NT2/D1 (cell line): ENCODE data around the gene EPN2.
"Not testable (repeated sequence)": the region's sequence is repeated elsewhere in the genome, so short reads cannot be mapped to it uniquely, and the experiment has no call there.

Experiments
- DNase-seq: peaks from one replicate; pipeline ENCODE4 v3.0.0-alpha.2; 2011; ENCODE audit warnings: low read depth, low spot score
- H3K27me3 ChIP-seq: 2 replicates; pipeline ENCODE4 v1.6.0; 2011; ENCODE audit warnings: mild to moderate bottlenecking; ENCODE audit not compliant: insufficient read length, insufficient read depth
- H3K36me3 ChIP-seq: 2 replicates; pipeline ENCODE4 v1.6.1; 2011; ENCODE audit warnings: mild to moderate bottlenecking, low read length, mixed read lengths; ENCODE audit not compliant: insufficient read depth, insufficient read length
- H3K4me1 ChIP-seq: 2 replicates; pipeline ENCODE4 v1.5.1; 2011; ENCODE audit not compliant: insufficient read depth, insufficient read length
- H3K4me3 ChIP-seq: 2 replicates; pipeline ENCODE4 v1.5.1; 2011; ENCODE audit warnings: low read depth; ENCODE audit not compliant: insufficient read length
- H3K9ac ChIP-seq: 2 replicates; pipeline ENCODE4 v1.6.0; 2011; ENCODE audit warnings: low read depth; ENCODE audit not compliant: insufficient read length
- H3K9me3 ChIP-seq: 2 replicates; pipeline ENCODE4 v1.5.1; 2011; ENCODE audit warnings: mild to moderate bottlenecking, low read length; ENCODE audit not compliant: insufficient read depth

Gene EPN2

DNA sequence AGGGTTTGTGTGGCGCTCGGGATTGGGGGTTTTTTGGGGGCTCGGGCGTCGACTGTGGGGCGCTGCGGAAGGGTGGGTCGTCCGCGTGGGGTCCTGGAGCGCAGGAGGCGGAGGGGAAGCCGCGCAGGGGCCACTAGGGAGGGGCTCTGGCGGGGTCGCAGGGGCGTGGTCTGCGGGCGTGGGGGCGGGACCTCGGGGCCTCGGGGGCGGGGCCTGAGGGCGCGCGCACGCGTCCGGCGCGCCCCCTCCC lies at the start of gene EPN2:
TSS of gene EPN2 (plus strand) at position 228 of the 250 bp plus-strand sequence. CDS start 45,754 bp downstream, outside the sequence.
- Histone ChIP-seq H3K9ac (peak within 1 kb of the TSS; percentile 89), H3K4me3 (peak within 1 kb of the TSS; percentile 84)
- not testable (repeated sequence) for H3K9me3 ChIP-seq, DNase-seq, H3K36me3 ChIP-seq, H3K4me1 ChIP-seq, H3K27me3 ChIP-seq

DNA sequence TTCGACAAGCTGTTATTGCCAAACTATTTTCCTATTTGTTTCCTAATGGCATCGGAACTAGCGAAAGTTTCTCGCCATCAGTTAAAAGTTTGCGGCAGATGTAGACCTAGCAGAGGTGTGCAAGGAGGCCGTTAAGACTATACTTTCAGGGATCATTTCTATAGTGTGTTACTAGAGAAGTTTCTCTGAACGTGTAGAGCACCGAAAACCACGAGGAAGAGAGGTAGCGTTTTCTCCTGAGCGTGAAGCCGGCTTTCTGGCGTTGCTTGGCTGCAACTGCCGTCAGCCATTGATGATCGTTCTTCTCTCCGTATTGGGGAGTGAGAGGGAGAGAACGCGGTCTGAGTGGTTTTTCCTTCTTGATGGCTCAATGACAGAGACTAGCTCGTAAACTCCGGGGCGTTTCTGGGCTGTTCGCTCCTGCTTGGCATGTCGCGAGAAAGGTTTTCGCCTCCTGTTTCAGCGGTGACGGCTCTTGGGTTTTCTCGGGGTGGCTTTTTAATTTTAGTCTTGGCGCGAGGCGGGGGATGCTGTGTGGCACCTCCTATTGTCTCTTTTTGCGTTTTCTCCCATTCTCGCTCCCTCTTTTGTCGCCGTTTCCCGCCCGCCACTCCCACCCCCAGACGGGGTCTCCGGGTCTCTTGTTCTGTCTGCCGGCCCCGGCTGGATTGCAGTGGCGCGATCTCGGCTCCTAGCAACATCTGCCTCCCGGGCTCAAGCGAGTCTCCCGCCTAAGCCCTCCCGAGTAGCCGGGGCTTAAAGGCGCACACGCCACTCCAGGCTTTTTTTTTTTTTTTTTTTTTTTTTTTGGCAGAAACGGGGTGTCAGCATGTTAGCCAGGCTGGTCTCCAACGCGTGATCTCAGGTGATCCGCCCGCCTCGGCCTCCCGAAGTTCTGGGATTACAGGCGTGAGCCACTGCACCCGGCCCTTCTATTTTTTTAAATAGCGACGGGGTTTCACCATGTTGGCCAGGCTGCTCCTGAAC lies 49.0 kb upstream of the EPN2 start:
- not testable (repeated sequence) for H3K4me3 ChIP-seq, H3K4me1 ChIP-seq, H3K36me3 ChIP-seq, H3K27me3 ChIP-seq, H3K9ac ChIP-seq, DNase-seq, H3K9me3 ChIP-seq

DNA sequence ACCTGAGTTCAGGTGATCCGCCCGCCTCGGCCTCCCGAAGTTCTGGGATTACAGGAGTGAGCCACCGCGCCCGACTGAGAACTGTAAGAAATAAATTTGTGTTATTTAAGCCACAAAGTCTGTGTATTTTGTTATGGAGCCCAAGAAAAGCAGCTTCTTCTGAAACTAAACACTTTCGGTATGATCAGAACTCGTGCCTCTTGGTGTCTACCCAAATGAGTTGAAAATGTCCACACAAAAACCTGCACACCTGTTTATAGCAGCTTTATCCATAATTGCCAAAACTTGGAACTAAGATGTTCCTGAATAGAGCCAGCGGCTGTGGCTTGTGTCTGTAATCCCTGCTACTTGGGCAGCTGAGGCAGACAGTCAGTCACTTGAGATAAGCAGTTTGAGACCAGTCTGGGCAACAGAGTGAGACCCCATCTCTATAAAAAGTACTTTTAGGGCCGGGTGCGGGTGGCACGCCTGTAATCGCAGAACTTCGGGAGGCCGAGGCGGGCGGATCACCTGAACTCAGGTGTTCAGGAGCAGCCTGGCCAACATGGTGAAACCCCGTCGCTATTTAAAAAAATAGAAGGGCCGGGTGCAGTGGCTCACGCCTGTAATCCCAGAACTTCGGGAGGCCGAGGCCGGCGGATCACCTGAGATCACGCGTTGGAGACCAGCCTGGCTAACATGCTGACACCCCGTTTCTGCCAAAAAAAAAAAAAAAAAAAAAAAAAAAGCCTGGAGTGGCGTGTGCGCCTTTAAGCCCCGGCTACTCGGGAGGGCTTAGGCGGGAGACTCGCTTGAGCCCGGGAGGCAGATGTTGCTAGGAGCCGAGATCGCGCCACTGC lies 48.1 kb upstream of the EPN2 start:
- H3K27me3 ChIP-seq, H3K9ac ChIP-seq, H3K9me3 ChIP-seq, H3K4me3 ChIP-seq, H3K36me3 ChIP-seq, DNase-seq, H3K4me1 ChIP-seq: not testable (repeated sequence)

DNA sequence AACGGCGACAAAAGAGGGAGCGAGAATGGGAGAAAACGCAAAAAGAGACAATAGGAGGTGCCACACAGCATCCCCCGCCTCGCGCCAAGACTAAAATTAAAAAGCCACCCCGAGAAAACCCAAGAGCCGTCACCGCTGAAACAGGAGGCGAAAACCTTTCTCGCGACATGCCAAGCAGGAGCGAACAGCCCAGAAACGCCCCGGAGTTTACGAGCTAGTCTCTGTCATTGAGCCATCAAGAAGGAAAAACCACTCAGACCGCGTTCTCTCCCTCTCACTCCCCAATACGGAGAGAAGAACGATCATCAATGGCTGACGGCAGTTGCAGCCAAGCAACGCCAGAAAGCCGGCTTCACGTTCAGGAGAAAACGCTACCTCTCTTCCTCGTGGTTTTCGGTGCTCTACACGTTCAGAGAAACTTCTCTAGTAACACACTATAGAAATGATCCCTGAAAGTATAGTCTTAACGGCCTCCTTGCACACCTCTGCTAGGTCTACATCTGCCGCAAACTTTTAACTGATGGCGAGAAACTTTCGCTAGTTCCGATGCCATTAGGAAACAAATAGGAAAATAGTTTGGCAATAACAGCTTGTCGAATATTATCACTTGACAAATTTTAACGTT lies 47.3 kb upstream of the EPN2 start:
- not testable (repeated sequence) for H3K4me1 ChIP-seq, H3K4me3 ChIP-seq, H3K27me3 ChIP-seq, H3K9me3 ChIP-seq, H3K9ac ChIP-seq, H3K36me3 ChIP-seq, DNase-seq

DNA sequence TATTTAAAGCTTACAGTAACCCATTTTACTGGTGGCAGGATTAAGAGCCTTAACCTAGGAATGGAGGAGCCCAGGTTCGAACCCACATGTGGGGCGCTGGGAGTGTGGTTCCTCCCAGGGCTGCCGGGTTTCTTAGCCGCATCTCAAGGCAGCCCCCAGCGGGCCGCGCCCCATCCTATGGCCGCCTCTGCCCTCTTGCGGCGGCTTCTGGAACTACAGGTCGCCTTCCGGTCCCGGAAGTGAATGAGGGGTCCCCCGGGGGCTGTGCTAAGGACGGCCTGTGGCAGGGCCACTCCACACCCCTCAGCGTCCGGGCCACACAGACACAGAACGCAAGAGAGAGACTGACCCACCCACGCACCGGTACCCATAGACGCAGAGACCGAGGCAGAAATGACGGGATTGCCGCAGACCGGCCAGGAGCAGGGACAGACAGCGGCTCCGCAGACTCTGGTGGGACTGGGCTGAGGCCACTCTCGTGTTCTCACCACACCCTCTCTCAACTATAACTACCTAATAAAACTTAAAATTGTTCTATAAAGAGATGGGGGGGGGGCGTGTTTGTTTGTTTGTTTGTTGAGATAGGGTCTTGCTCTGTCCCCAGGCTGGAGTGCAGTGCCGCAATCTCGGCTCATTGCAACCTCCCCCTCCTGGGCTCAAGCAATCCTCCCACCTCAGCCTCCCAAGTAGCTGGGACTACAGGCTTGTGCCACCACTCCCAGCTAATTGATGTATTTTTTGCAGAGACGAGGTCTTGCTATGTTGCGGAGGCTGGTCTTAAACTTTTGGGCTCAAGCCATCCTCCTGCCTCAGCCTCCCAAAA lies 40.6 kb upstream of the EPN2 start:
- not testable (repeated sequence) for H3K9ac ChIP-seq, H3K36me3 ChIP-seq, H3K4me1 ChIP-seq, H3K4me3 ChIP-seq, H3K27me3 ChIP-seq, DNase-seq, H3K9me3 ChIP-seq

DNA sequence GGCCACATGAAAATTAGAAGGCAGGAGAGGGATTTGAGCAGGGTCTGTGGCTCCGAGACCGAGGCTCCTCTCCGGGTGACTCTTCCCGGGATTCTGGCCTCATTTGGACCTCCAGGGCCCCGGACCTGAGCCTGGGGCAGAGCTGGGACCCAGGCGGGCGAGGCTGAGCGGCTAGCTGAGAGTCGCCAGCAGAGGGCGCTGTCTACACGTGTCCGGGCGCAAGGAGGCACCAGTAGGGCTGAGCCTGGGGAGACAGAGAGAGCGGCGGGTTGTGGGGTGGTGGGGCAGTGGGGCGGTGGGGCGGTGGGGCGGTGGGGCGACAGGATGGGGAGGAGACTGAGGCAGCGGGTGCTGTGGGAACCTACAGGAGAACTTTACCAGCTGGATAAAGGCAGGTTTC lies 34.7 kb upstream of the EPN2 start:
- not testable (repeated sequence) for H3K4me1 ChIP-seq, H3K9ac ChIP-seq, H3K36me3 ChIP-seq, H3K4me3 ChIP-seq, H3K27me3 ChIP-seq, DNase-seq, H3K9me3 ChIP-seq

DNA sequence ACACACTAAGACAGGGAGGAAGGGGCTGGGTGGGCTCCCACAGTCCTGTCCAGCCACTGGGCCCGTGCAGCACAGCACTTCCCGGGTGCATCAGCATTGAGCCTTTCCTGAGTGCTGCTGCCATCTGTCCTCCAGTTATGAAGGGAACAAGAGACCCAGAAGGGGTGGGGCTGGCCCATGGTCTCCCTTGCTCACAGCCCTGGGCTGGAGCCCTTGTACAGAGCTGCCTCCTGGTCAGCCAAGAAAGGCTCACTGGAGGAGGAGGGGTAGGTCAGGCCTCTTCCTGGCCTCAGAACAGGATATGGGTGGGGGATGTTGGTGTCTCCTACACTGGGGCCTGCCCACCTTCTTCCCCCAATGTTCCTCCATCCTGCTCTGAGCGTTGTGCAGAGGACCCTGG lies 33.7 kb upstream of the EPN2 start:
- not testable (repeated sequence) for H3K9ac ChIP-seq, H3K36me3 ChIP-seq, H3K4me1 ChIP-seq, H3K4me3 ChIP-seq, DNase-seq, H3K9me3 ChIP-seq, H3K27me3 ChIP-seq

DNA sequence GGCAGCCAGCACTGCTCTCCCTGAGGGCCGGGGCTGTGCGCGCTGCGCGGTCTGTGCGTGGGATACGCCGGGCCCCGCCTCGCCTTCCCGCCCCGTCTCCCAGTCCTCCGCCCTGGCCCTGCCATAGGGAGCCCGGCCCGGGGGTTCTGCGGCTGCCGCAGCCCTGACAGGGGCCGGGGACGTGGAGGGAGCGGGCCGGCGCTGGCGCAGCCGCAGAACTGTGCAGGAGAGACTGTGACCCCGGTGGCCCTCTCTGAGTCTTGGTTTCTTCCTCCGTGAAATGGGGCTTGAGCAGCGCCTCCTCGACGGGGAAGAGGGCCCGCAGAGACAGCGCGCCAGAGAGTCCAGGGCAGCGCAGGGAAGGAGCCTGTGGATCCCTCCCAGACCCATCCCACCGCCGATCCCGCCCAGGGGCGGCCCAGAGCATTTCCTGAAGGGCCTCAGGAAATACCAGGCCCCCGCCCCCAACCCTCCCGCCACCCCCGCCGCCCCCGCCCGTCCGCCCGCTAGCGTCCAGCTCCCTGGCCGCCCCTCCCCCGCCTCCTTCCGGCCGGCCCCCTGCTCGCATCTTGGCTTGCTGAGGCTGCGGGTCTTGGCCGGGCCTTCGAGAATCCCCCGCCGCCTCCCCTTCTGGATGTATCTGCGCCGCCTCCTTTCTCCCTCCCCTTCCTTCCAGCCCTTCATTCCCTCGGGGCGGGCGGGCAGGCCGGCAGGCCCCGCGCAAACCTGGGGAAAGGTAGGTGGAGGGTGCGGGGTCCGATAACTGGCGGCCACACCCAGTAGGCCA lies 21.9 kb upstream of the EPN2 start:
- not testable (repeated sequence) for H3K27me3 ChIP-seq, DNase-seq, H3K36me3 ChIP-seq, H3K4me3 ChIP-seq, H3K4me1 ChIP-seq, H3K9me3 ChIP-seq, H3K9ac ChIP-seq

DNA sequence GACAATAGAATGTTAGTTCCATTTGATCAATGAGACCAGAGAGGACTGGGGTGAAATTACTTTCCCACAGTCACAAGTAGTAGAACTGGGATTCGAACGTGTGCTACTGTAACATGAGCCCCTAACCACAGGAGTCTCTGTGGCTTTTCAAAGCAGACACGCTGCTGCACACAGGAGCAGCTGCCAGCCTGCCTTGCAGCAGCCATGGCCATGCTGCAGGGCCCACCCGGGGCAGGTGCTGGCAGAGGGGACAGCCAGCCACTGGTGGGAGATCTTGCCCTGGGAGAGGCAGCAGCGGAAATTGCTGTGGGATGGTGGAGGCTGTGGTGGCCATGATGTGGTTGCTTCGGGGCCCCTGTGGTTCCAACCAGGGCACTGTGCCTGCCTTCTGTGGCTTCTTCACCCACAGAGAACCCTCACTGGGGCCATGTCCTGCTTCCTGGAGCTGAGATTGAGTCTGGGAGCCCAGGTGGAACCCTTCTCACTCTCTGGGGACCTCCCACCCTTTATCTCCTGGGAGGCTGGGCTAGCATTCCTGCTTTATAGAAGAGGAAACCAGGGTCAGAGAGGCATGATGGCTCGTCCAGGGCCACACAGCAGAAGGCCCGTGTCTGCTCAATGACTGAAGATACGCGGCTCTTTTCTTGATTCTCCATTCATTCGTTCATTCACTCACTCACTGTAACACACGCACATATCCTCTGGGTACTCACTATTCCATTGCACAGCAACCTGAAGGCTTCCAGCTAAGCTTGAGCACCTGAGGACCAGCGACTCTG lies 20.8 kb upstream of the EPN2 start:
- H3K9me3 ChIP-seq, DNase-seq: not testable (repeated sequence)

DNA sequence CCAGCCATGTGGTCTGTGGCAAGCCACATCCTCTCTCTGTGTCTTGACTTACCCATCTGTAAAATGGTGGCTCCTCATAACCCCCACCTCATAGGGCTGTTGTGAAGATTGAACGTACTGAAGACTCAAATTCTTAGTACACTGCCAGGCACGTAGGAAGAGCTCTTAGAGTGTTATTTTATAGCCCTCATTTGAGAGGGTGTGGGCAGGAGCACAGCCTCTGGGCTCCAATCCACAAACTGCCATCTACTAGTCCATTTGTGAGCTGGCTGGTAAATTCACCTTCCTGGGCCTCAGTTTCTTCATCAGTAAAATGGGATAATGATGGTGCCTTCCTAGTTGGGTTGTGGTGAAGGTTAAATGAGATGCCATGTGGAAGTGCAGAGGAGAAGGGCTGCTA lies 18.3 kb upstream of the EPN2 start:
- not testable (repeated sequence) for H3K4me3 ChIP-seq, H3K36me3 ChIP-seq, DNase-seq, H3K27me3 ChIP-seq, H3K9me3 ChIP-seq, H3K4me1 ChIP-seq, H3K9ac ChIP-seq

More for the DNA sequence above, 20.8 kb upstream of the EPN2 start:
- H3K9ac ChIP-seq, H3K4me3 ChIP-seq, H3K4me1 ChIP-seq, H3K36me3 ChIP-seq, H3K27me3 ChIP-seq: not testable (repeated sequence)
